HepG2 (cell line): ENCODE results near the gene SYAP1. TPM values are rescaled to one million over a fixed set of nuclear protein-coding genes. Genes with fewer than 3 reads are reported as not detected.

ENCODE experiments used
- CBFB ChIP-seq: sonication (generic); formaldehyde crosslinking; IDR thresholded peaks from 2 replicates; pipeline ENCODE4 v1.4.0; 2020; ENCODE audit warnings: missing genetic modification reagents
- CENPX ChIP-seq: sonication (generic); formaldehyde crosslinking; IDR thresholded peaks from 2 replicates; pipeline ENCODE4 v1.9.0; 2021; ENCODE audit warnings: mild to moderate bottlenecking, missing genetic modification reagents, moderate library complexity
- FOSL2 ChIP-seq: sonication (generic); formaldehyde crosslinking; IDR thresholded peaks from 2 replicates; pipeline ENCODE4 v1.4.0; 2020; ENCODE audit warnings: missing genetic modification reagents
- KLF12 ChIP-seq: sonication (generic); formaldehyde crosslinking; IDR thresholded peaks from 2 replicates; pipeline ENCODE4 v1.4.0; 2020; ENCODE audit warnings: missing genetic modification reagents, borderline replicate concordance
- MTERF4 ChIP-seq: sonication (generic); formaldehyde crosslinking; IDR thresholded peaks from 2 replicates; pipeline ENCODE4 v1.8.0; 2023; ENCODE audit warnings: mild to moderate bottlenecking, missing genetic modification reagents
- NFE2 ChIP-seq: sonication (generic); formaldehyde crosslinking; IDR thresholded peaks from 2 replicates; pipeline ENCODE4 v1.4.0; 2020; ENCODE audit warnings: missing genetic modification reagents
- PBX2 ChIP-seq: IDR thresholded peaks from 2 replicates; pipeline ENCODE4 v1.6.1; 2016; ENCODE audit warnings: control low read depth
- PCBP1 ChIP-seq: fragments of 200-400 bp; formaldehyde crosslinking; IDR thresholded peaks from 2 replicates; pipeline ENCODE4 v1.6.1; 2017; ENCODE audit warnings: mild to moderate bottlenecking, low read depth, low read length, borderline replicate concordance
- PHF20 ChIP-seq: sonication (generic); formaldehyde crosslinking; IDR thresholded peaks from 2 replicates; pipeline ENCODE4 v1.5.0; 2020; ENCODE audit warnings: mild to moderate bottlenecking, missing genetic modification reagents
- SMARCC2 ChIP-seq: fragments of 450-650 bp; IDR thresholded peaks from 2 replicates; pipeline ENCODE4 v1.6.1; 2017; ENCODE audit warnings: antibody characterized with exemption, mild to moderate bottlenecking
- THYN1 ChIP-seq: sonication (generic); formaldehyde crosslinking; IDR thresholded peaks from 2 replicates; pipeline ENCODE4 v1.8.1; 2023; ENCODE audit warnings: low read depth, mild to moderate bottlenecking, moderate library complexity, missing genetic modification reagents, borderline replicate concordance
- YEATS4 ChIP-seq: sonication (generic); formaldehyde crosslinking; IDR thresholded peaks from 2 replicates; pipeline ENCODE4 v1.4.0; 2020; ENCODE audit warnings: missing genetic modification reagents, borderline replicate concordance
- ZNF224 ChIP-seq: sonication (generic); formaldehyde crosslinking; IDR thresholded peaks from 2 replicates; pipeline ENCODE4 v1.5.0; 2020; ENCODE audit warnings: mild to moderate bottlenecking, missing genetic modification reagents
- ZNF652 ChIP-seq: IDR thresholded peaks from 2 replicates; pipeline ENCODE4 v1.6.1; 2016; ENCODE audit warnings: low read depth, borderline replicate concordance
- ZNF749 ChIP-seq: sonication (generic); formaldehyde crosslinking; IDR thresholded peaks from 2 replicates; pipeline ENCODE4 v1.8.0; 2022; ENCODE audit warnings: mild to moderate bottlenecking, missing genetic modification reagents, moderate library complexity, borderline replicate concordance
- ZNF761 ChIP-seq: sonication (generic); formaldehyde crosslinking; conservative IDR thresholded peaks from 2 replicates; pipeline ENCODE4 v1.4.0; 2020; ENCODE audit warnings: mild to moderate bottlenecking, missing genetic modification reagents
- polyA plus RNA-seq, 8 experiments: library from polyadenylated mRNA; depleted of rRNA in 3 of 8; stranded (reverse) in 7 of 8; unstranded in 1 of 8; fragments of >200 nt; fragmentation: Illumina TruSeq in 4 of 8; extraction: Trizol in 4 of 8; gene quantifications; 2 replicates each; pipeline versions ENCODE4 v1.2.1 to v1.2.3, GENCODE V29; 2011 to 2016; ENCODE audit warnings: low read depth in 4 of 8, missing spikeins in 1 of 8, mixed read lengths in 1 of 8; ENCODE audit not compliant: insufficient read depth in 1 of 8
- total RNA-seq, 5 experiments: library from RNA; depleted of rRNA; stranded (reverse); fragments of >200 nt; fragmentation: Illumina TruSeq; extraction: Trizol; gene quantifications; 2 replicates each; pipeline ENCODE4 v1.2.3, GENCODE V29; 2016; ENCODE audit warnings: low read depth in 1 of 5
- TF ChIP-seq, protein P1 (sequence below): sonication (generic); formaldehyde crosslinking; IDR thresholded peaks from 2 replicates; pipeline ENCODE4 v1.4.0; 2020; ENCODE audit warnings: missing genetic modification reagents
- TF ChIP-seq, protein P2 (sequence below): sonication (generic); formaldehyde crosslinking; IDR thresholded peaks from 2 replicates; pipeline ENCODE4 v1.5.0; 2020; ENCODE audit warnings: missing genetic modification reagents
- TF ChIP-seq, protein P3 (sequence below): sonication (generic); formaldehyde crosslinking; IDR thresholded peaks from 2 replicates; pipeline ENCODE4 v1.4.0; 2020; ENCODE audit warnings: mild to moderate bottlenecking, missing genetic modification reagents
- TF ChIP-seq, protein P4 (sequence below): sonication (generic); formaldehyde crosslinking; IDR thresholded peaks from 2 replicates; pipeline ENCODE4 v1.4.0; 2020; ENCODE audit warnings: mild to moderate bottlenecking, missing genetic modification reagents, borderline replicate concordance

The SYAP1 gene
- total and polyA plus RNA-seq, 2 of the 13 experiments (the other 11 are each of a cell fraction or from before 2014, with no cell fraction given): 4.9 to 18.5 TPM

GRCh38 chrX:16711893-16712547, 7.4 kb upstream of the SYAP1 start (continued):
- TF ChIP-seq, protein P1, sequence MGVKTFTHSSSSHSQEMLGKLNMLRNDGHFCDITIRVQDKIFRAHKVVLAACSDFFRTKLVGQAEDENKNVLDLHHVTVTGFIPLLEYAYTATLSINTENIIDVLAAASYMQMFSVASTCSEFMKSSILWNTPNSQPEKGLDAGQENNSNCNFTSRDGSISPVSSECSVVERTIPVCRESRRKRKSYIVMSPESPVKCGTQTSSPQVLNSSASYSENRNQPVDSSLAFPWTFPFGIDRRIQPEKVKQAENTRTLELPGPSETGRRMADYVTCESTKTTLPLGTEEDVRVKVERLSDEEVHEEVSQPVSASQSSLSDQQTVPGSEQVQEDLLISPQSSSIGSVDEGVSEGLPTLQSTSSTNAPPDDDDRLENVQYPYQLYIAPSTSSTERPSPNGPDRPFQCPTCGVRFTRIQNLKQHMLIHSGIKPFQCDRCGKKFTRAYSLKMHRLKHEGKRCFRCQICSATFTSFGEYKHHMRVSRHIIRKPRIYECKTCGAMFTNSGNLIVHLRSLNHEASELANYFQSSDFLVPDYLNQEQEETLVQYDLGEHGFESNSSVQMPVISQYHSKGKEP (CRISPR knock-in tag): 0 out of 2 replicates have a peak, but pooled peaks have one; percentile 6
- TF ChIP-seq YEATS4 (no peak), SMARCC2 (no peak), ZNF749 (CRISPR knock-in tag) (no peak), NFE2 (CRISPR knock-in tag) (no peak), ZNF761 (0 out of 2 replicates have a peak, but pooled peaks have one; percentile 6), PHF20 (CRISPR knock-in tag) (0 out of 2 replicates have a peak, but pooled peaks have one; percentile 16), ZNF224 (CRISPR knock-in tag) (no peak), ZNF652 (CRISPR knock-in tag) (no peak), PBX2 (no peak), CBFB (CRISPR knock-in tag) (no peak), CENPX (CRISPR knock-in tag) (no peak), KLF12 (CRISPR knock-in tag) (no peak), MTERF4 (no peak), THYN1 (CRISPR knock-in tag) (no peak), FOSL2 (CRISPR knock-in tag) (no peak), PCBP1 (no peak)
- TF ChIP-seq, protein P2, sequence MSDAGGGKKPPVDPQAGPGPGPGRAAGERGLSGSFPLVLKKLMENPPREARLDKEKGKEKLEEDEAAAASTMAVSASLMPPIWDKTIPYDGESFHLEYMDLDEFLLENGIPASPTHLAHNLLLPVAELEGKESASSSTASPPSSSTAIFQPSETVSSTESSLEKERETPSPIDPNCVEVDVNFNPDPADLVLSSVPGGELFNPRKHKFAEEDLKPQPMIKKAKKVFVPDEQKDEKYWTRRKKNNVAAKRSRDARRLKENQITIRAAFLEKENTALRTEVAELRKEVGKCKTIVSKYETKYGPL (CRISPR knock-in tag): no peak
- TF ChIP-seq, protein P3, sequence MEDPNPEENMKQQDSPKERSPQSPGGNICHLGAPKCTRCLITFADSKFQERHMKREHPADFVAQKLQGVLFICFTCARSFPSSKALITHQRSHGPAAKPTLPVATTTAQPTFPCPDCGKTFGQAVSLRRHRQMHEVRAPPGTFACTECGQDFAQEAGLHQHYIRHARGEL (CRISPR knock-in tag): no peak
- TF ChIP-seq, protein P4, sequence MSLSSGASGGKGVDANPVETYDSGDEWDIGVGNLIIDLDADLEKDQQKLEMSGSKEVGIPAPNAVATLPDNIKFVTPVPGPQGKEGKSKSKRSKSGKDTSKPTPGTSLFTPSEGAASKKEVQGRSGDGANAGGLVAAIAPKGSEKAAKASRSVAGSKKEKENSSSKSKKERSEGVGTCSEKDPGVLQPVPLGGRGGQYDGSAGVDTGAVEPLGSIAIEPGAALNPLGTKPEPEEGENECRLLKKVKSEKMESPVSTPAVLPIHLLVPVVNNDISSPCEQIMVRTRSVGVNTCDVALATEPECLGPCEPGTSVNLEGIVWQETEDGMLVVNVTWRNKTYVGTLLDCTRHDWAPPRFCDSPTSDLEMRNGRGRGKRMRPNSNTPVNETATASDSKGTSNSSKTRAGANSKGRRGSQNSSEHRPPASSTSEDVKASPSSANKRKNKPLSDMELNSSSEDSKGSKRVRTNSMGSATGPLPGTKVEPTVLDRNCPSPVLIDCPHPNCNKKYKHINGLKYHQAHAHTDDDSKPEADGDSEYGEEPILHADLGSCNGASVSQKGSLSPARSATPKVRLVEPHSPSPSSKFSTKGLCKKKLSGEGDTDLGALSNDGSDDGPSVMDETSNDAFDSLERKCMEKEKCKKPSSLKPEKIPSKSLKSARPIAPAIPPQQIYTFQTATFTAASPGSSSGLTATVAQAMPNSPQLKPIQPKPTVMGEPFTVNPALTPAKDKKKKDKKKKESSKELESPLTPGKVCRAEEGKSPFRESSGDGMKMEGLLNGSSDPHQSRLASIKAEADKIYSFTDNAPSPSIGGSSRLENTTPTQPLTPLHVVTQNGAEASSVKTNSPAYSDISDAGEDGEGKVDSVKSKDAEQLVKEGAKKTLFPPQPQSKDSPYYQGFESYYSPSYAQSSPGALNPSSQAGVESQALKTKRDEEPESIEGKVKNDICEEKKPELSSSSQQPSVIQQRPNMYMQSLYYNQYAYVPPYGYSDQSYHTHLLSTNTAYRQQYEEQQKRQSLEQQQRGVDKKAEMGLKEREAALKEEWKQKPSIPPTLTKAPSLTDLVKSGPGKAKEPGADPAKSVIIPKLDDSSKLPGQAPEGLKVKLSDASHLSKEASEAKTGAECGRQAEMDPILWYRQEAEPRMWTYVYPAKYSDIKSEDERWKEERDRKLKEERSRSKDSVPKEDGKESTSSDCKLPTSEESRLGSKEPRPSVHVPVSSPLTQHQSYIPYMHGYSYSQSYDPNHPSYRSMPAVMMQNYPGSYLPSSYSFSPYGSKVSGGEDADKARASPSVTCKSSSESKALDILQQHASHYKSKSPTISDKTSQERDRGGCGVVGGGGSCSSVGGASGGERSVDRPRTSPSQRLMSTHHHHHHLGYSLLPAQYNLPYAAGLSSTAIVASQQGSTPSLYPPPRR: no peak
